Ovary (tissue), 9 donors: Measurements from ENCODE around the gene HOXB1. TPM values are rescaled to one million over a fixed set of nuclear protein-coding genes. Genes with fewer than 3 reads are reported as not detected.

Experiments used
- DNase-seq, 5 donors: peaks; one replicate each; pipeline ENCODE4 v3.0.0-alpha.2; 2019 to 2020
- H3K27ac ChIP-seq, 2 donors: fragments of 200-600 bp; one replicate each; pipeline versions ENCODE4 v1.5.1 to v1.8.0; 2019 to 2022
- H3K27me3 ChIP-seq: fragments of 200-600 bp; one replicate; pipeline ENCODE4 v1.8.0; 2022
- H3K36me3 ChIP-seq: fragments of 200-600 bp; sonication (generic); one replicate; pipeline ENCODE4 v1.5.1; 2019
- H3K4me1 ChIP-seq: one replicate; pipeline ENCODE4 v1.8.1; 2013; ENCODE audit warnings: mild to moderate bottlenecking, moderate library complexity; ENCODE audit not compliant: insufficient read depth
- H3K4me3 ChIP-seq: fragments of 200-600 bp; sonication (generic); one replicate; pipeline ENCODE4 v1.5.1; 2017
- H3K9me3 ChIP-seq, 2 donors: fragments of 200-600 bp in 1 of 2; sonication (generic) in 1 of 2; one replicate each; pipeline versions ENCODE4 v1.5.1 to v1.8.1; 2013 to 2019; ENCODE audit warnings: mild to moderate bottlenecking in 1 of 2, moderate library complexity in 1 of 2
- CTCF ChIP-seq, 3 donors: fragments of 450-650 bp in 2 of 3; fragments of 200-600 bp in 1 of 3; IDR thresholded peaks; one replicate each; pipeline versions ENCODE4 v1.5.1 to v1.8.0; 2016 to 2022; ENCODE audit warnings: antibody characterized with exemption in 3 of 3, mild to moderate bottlenecking in 1 of 3
- EP300 ChIP-seq: sonication (generic); formaldehyde crosslinking; IDR thresholded peaks from one replicate; pipeline ENCODE4 v1.6.1; 2017; ENCODE audit warnings: antibody characterized with exemption
- POLR2A ChIP-seq: fragments of 450-650 bp; IDR thresholded peaks from one replicate; pipeline ENCODE4 v1.6.1; 2017; ENCODE audit warnings: antibody characterized with exemption, mild to moderate bottlenecking, moderate library complexity
- WGBS, 3 donors: extraction: QIAGEN DNeasy Blood & Tissue Kit in 1 of 3; methylation state at CpG; one replicate each; pipeline versions ENCODE4 v1.1.5 to v1.1.7; 2013 to 2017; 5-methylcytosine and 5-hydroxymethylcytosine counted together
- intact Hi-C, 4 donors: fragments of 100-400 bp; cut with DNase I; formaldehyde crosslinking; loops; one replicate each; pipeline versions ENCODE4 v1.11.0 to v1.15.1; 2022 to 2023
- polyA plus RNA-seq, 2 donors: library from polyadenylated mRNA; stranded (reverse); fragments of 200-250 nt in 1 of 2; fragments of 350-450 nt in 1 of 2; fragmentation: Illumina TruSeq in 1 of 2; extraction: RNeasy Lipid Tissue Mini Kit (QIAGEN cat#74804) in 1 of 2; gene quantifications; one replicate each; pipeline ENCODE4 v1.2.3, GENCODE V29; 2013 to 2014
- total RNA-seq, 7 donors: library from RNA; depleted of rRNA in 2 of 7; stranded (reverse); fragments of >200 nt in 2 of 7; fragmentation: NEBNext Ultra II Directional in 3 of 7; extraction: Animal tissue kit (Norgen Biotek cat#: 25700) in 3 of 7; gene quantifications; one replicate each; pipeline versions ENCODE4 v1.1.0 to v1.2.4, GENCODE V29; 2016 to 2023
- donor health status: DM: no; HTN: no; CAD: no; lungs with moderate emphysema.
- donor health status: DM: no; HTN: no; CAD: no.
- donor health status: Bipolar disorder and iron deficiency.
- donor health status: DM: yes; HTN: yes; CAD: no.
- donor health status: DM: no; HTN: no; CAD: no.
- donor health status: DM: yes; HTN: yes; CAD: no.

HOXB1 gene
- total and polyA plus RNA-seq, 9 donors: not detected

DNA sequence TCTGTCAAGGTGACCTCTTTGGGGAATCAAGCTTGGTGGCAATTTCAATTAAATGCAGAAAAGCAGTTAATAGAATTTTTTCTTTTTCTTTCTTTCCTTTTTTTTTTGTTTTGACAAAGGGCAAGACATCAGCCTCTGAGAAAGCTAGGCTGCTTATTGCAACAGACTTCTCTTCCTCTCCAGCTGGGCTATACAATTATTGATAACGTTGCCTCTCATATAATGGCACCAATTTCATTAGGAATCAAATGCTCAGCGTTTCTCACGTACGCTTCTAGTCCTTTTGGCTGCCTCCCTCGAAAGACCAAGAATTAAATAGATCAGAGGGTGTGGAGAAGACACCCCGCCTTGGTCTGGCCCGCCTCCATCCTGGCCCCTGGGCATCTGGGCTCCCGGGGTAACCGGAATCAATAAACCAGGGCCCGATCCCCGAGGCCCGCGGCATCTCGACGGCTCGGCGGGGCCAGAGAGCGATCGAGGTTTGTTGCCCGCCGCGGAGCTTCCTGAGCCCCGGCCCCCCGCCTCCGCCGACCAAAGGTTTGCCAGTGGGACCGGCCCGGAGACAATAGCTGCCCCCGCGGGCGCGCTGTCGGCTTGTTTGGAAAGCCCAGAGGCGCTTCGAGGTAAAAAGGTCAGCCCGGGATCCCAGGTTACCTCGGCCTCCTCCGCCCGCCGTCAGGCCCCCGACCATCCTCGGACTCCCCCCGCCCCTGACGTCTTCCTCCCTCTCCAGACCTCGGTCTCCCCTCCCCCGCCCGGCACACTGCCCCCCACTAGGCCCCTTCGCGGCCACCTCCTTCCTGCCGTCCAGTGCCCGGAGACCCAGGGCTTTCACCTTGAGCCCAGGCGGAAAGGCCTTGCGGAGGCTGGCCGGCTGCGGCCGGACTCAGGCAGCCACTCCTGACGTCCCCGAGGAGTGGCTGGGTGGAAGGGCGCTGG lies 3.9 kb downstream of the HOXB1 start:
- H3K27ac ChIP-seq: no peak overlapping the region
- no peaks in the 10 kb centered on the region for H3K9me3 ChIP-seq
- H3K27me3 ChIP-seq: no peaks in the 10 kb centered on the region
- WGBS, 3 donors: 10 to 48% (median 10%) methylated on average over 59 of the region's 59 CpGs
- H3K36me3 ChIP-seq: no peaks in the 10 kb centered on the region
- H3K4me3 ChIP-seq: no peak overlapping the region
- intact Hi-C loops: no loop called here
- H3K4me1 ChIP-seq: no peaks in the 10 kb centered on the region
- DNase-seq: no peak
- TF ChIP-seq EP300 (no peak), CTCF (IDR thresholded peaks at IDR 0.05) (no peak), POLR2A (no peak)

- intact Hi-C loops: no loop called here
- no peak overlapping the region for H3K4me3 ChIP-seq
- H3K4me1 ChIP-seq: no peaks in the 10 kb centered on the region
- H3K27me3 ChIP-seq: no peaks in the 10 kb centered on the region
- no peak for DNase-seq
- no peak overlapping the region for H3K27ac ChIP-seq
- no peaks in the 10 kb centered on the region for H3K36me3 ChIP-seq
- H3K9me3 ChIP-seq: no peaks in the 10 kb centered on the region
- 53 to 54% (median 53%) methylated on average over 6 of the region's 6 CpGs for WGBS, 3 donors
- TF ChIP-seq CTCF (IDR thresholded peaks at IDR 0.05) (no peak), EP300 (no peak), POLR2A (no peak)
Observed at GRCh38 chr17:48523010-48523409, 7.8 kb downstream of the HOXB1 start.

GRCh38 chr17:48522031-48522653 lies 8.7 kb downstream of the HOXB1 start:
- Histone ChIP-seq H3K27ac (no peak overlapping the region), H3K4me1 (no peaks in the 10 kb centered on the region), H3K27me3 (no peaks in the 10 kb centered on the region), H3K9me3 (no peaks in the 10 kb centered on the region), H3K36me3 (no peaks in the 10 kb centered on the region), H3K4me3 (no peak overlapping the region)
- TF ChIP-seq CTCF (IDR thresholded peaks at IDR 0.05): no peak
- no peak for TF ChIP-seq EP300
- no peak for TF ChIP-seq POLR2A
- intact Hi-C loops: no loop called here
- WGBS, 3 donors: 17 to 25% (median 21%) methylated on average over 8 of the region's 8 CpGs
- DNase-seq: no peak

- intact Hi-C loops: no loop called here
Observed at GRCh38 chr17:48520631-48521079, 10.2 kb downstream of the HOXB1 start.

More at GRCh38 chr17:48520631-48521079, 10.2 kb downstream of the HOXB1 start:
- WGBS, 3 donors: 19 to 40% (median 28%) methylated on average over 1 of the region's 1 CpG
- H3K36me3 ChIP-seq: no peaks in the 10 kb centered on the region
- H3K27ac ChIP-seq: no peak overlapping the region
- no peaks in the 10 kb centered on the region for H3K27me3 ChIP-seq
- H3K4me1 ChIP-seq: no peaks in the 10 kb centered on the region
- DNase-seq: no peak
- H3K9me3 ChIP-seq: no peaks in the 10 kb centered on the region
- TF ChIP-seq EP300: no peak
- TF ChIP-seq CTCF (IDR thresholded peaks at IDR 0.05): no peak
- no peak for TF ChIP-seq POLR2A
- no peak overlapping the region for H3K4me3 ChIP-seq
